IPS-18a (cell line): ENCODE data around the gene TPRG1L.
A peak's percentile ranks its signal among the peaks of the same experiment; 100 is the strongest.

Source experiments
- H3K27ac ChIP-seq: one replicate; pipeline ENCODE4 v1.5.1; 2013; ENCODE audit warnings: low read length
- H3K27me3 ChIP-seq: one replicate; pipeline ENCODE4 v1.6.1; 2013; ENCODE audit warnings: mild to moderate bottlenecking, low read length; ENCODE audit not compliant: control insufficient read depth, insufficient read depth
- H3K36me3 ChIP-seq: one replicate; pipeline ENCODE4 v1.6.1; 2013; ENCODE audit warnings: low read depth, low read length; ENCODE audit not compliant: control insufficient read depth
- H3K4me1 ChIP-seq: one replicate; pipeline ENCODE4 v1.6.1; 2013; ENCODE audit warnings: low read depth, low read length; ENCODE audit not compliant: control insufficient read depth
- H3K4me3 ChIP-seq: one replicate; pipeline ENCODE4 v1.5.1; 2013; ENCODE audit warnings: low read length
- H3K9ac ChIP-seq: one replicate; pipeline ENCODE4 v1.6.1; 2013; ENCODE audit warnings: mild to moderate bottlenecking, low read length, moderate library complexity
- H3K9me3 ChIP-seq: one replicate; pipeline ENCODE4 v1.6.1; 2013; ENCODE audit warnings: low read depth, low read length; ENCODE audit not compliant: control insufficient read depth

TPRG1L gene

GRCh38 chr1:3652548-3653285 is 27.9 kb downstream of the TPRG1L start:
- no peak overlapping the region for H3K27ac ChIP-seq
- peaks cover 4% of the 10 kb centered on the region for H3K4me1 ChIP-seq
- H3K36me3 ChIP-seq, result no peaks in the 10 kb centered on the region
- peak overlapping the region; percentile 50 for H3K4me3 ChIP-seq
- no peaks in the 10 kb centered on the region for H3K9me3 ChIP-seq
- H3K27me3 ChIP-seq, result peaks cover 84% of the 10 kb centered on the region
- H3K9ac ChIP-seq, result no peak overlapping the region

- Histone ChIP-seq H3K4me1 (peaks cover 4% of the 10 kb centered on the region), H3K4me3 (peak overlapping the region; percentile 50), H3K27me3 (peaks cover 89% of the 10 kb centered on the region), H3K9ac (no peak overlapping the region), H3K27ac (no peak overlapping the region), H3K36me3 (no peaks in the 10 kb centered on the region), H3K9me3 (no peaks in the 10 kb centered on the region)
Measured at GRCh38 chr1:3653286-3653618, 28.4 kb downstream of the TPRG1L start.

- Histone ChIP-seq H3K27ac (no peak overlapping the region), H3K36me3 (no peaks in the 10 kb centered on the region), H3K9me3 (no peaks in the 10 kb centered on the region), H3K4me3 (no peak overlapping the region), H3K27me3 (peaks cover 95% of the 10 kb centered on the region), H3K9ac (no peak overlapping the region), H3K4me1 (no peaks in the 10 kb centered on the region)
Measured at GRCh38 chr1:3654549-3655281, 29.9 kb downstream of the TPRG1L start.

GRCh38 chr1:3656450-3657095 is 31.8 kb downstream of the TPRG1L start:
- no peaks in the 10 kb centered on the region for H3K4me1 ChIP-seq
- peaks cover 92% of the 10 kb centered on the region for H3K27me3 ChIP-seq
- no peak overlapping the region for H3K27ac ChIP-seq
- H3K9me3 ChIP-seq, result no peaks in the 10 kb centered on the region
- no peaks in the 10 kb centered on the region for H3K36me3 ChIP-seq
- H3K4me3 ChIP-seq, result no peak overlapping the region
- no peak overlapping the region for H3K9ac ChIP-seq

GRCh38 chr1:3657096-3657475 is 32.3 kb downstream of the TPRG1L start:
- Histone ChIP-seq H3K4me3 (no peak overlapping the region), H3K27me3 (peaks cover 86% of the 10 kb centered on the region), H3K27ac (no peak overlapping the region), H3K4me1 (no peaks in the 10 kb centered on the region), H3K36me3 (no peaks in the 10 kb centered on the region), H3K9ac (no peak overlapping the region), H3K9me3 (no peaks in the 10 kb centered on the region)

GRCh38 chr1:3657578-3658230 is 32.9 kb downstream of the TPRG1L start:
- Histone ChIP-seq H3K4me1 (no peaks in the 10 kb centered on the region), H3K9me3 (no peaks in the 10 kb centered on the region), H3K36me3 (no peaks in the 10 kb centered on the region), H3K27ac (no peak overlapping the region), H3K27me3 (peaks cover 80% of the 10 kb centered on the region), H3K4me3 (no peak overlapping the region), H3K9ac (no peak overlapping the region)

GRCh38 chr1:3658231-3658615 is 33.4 kb downstream of the TPRG1L start:
- no peaks in the 10 kb centered on the region for H3K4me1 ChIP-seq
- H3K27ac ChIP-seq, result no peak overlapping the region
- no peaks in the 10 kb centered on the region for H3K9me3 ChIP-seq
- H3K27me3 ChIP-seq, result peaks cover 75% of the 10 kb centered on the region
- no peak overlapping the region for H3K4me3 ChIP-seq
- H3K9ac ChIP-seq, result no peak overlapping the region
- H3K36me3 ChIP-seq, result no peaks in the 10 kb centered on the region

GRCh38 chr1:3659093-3659492 is 34.3 kb downstream of the TPRG1L start:
- H3K27me3 ChIP-seq, result peaks cover 66% of the 10 kb centered on the region
- no peak overlapping the region for H3K27ac ChIP-seq
- H3K4me1 ChIP-seq, result no peaks in the 10 kb centered on the region
- H3K4me3 ChIP-seq, result no peak overlapping the region
- H3K36me3 ChIP-seq, result no peaks in the 10 kb centered on the region
- no peaks in the 10 kb centered on the region for H3K9me3 ChIP-seq
- H3K9ac ChIP-seq, result no peak overlapping the region

- H3K27me3 ChIP-seq, result peaks cover 50% of the 10 kb centered on the region
- H3K27ac ChIP-seq, result no peak overlapping the region
- no peaks in the 10 kb centered on the region for H3K9me3 ChIP-seq
- no peaks in the 10 kb centered on the region for H3K36me3 ChIP-seq
- no peak overlapping the region for H3K9ac ChIP-seq
- H3K4me1 ChIP-seq, result no peaks in the 10 kb centered on the region
- no peak overlapping the region for H3K4me3 ChIP-seq
Measured at GRCh38 chr1:3660704-3661103, 35.9 kb downstream of the TPRG1L start.

- Histone ChIP-seq H3K9me3 (no peaks in the 10 kb centered on the region), H3K4me3 (no peak overlapping the region), H3K4me1 (no peaks in the 10 kb centered on the region)
Measured at GRCh38 chr1:3661631-3662030, 36.8 kb downstream of the TPRG1L start.

GRCh38 chr1:3662080-3662671 is 37.4 kb downstream of the TPRG1L start:
- Histone ChIP-seq H3K4me1 (no peaks in the 10 kb centered on the region), H3K9me3 (no peaks in the 10 kb centered on the region), H3K27me3 (peaks cover 42% of the 10 kb centered on the region), H3K36me3 (no peaks in the 10 kb centered on the region), H3K4me3 (no peak overlapping the region), H3K27ac (no peak overlapping the region), H3K9ac (no peak overlapping the region)

More at GRCh38 chr1:3661631-3662030, 36.8 kb downstream of the TPRG1L start:
- Histone ChIP-seq H3K27ac (no peak overlapping the region), H3K9ac (no peak overlapping the region), H3K27me3 (peaks cover 42% of the 10 kb centered on the region), H3K36me3 (no peaks in the 10 kb centered on the region)
